DLD1 (cell line): ENCODE results near the gene GH1.
"Not testable (repeated sequence)": the region's sequence is repeated elsewhere in the genome, so short reads cannot be mapped to it uniquely, and the experiment has no call there.

Source experiments
- in situ Hi-C: cut with HindIII; loops from 2 replicates; pipeline ENCODE4 v1.10.0; 2017; ENCODE audit warnings: low sequenced_read_pairs

The GH1 gene

DNA sequence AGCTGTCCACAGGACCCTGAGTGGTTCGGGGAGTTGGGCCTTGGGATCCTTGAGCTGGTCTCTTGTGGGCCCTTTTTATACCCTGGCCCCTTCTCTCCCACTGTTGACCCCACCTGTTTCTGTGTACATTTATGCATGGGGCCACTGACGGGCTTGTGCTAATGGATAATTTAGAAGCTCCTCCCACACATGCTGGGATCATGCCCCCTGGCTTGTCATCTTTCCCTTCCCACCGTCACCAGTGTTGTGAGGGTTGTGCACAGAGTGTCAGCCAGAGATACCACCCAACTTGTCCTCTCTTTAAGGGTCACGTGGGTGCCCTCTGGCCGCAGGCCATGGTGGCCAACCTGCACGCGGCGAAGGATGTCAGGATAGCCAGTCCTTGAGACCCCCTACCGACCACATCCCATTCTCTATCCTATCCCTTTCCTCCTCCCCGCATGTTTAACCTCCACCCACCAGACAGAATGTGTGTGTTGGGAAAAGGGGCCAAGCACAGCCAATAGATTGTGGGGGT lies at the start of gene GH1:
Gene GH1 (minus strand): TSS at position 51 of the 517 bp plus-strand sequence. CDS start 63 bp downstream, outside the sequence.
- in situ Hi-C loops = not testable (repeated sequence)

DNA sequence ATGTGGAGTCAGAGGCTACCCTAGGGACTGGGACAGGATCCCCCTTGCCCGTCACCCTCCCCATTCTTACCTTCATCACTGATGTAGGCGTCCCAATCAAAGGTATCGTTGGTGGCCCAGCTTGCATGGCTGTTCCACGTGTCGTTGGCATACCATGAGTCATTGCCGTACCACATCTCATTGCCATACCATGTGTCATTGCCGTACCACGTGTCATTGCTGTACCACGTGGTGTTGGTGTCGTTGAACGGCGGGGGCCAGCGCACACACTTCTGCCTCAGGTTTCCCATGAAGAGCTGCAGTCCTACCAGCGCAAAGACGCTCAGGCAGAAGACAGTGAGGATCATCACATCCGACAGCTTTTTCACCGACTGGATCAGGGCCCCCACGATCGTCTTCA lies 49.3 kb upstream of the GH1 start:
- in situ Hi-C loops = no loop called here

DNA sequence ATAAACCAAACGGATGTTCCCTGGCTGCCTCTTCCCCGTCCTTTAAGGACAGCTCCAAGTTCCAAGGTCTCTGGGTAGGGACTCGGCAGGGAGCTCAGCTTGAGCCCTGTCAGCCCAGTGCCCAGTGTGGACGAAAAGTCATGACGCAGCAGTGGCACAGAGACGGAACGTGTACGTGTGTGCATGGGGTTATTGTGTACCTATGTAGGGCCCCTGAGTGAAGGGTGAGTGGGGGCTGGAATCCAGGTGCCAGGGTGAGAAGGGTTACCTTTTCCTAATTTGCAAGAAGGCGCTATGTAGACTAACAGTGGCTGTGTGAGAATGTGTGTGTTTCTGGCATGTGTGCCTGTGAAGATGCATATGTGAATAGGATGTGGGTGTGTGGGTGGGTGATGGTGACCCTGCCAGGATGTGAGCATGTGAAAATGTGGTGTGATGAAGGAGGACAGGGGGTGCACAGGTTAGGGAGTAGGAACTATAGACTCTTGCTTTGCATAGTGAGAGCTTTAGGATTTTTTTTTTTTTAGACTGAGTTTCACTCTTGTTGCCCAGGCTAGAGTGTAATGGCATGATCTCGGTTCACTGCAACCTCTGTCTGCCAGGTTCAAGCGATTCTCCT lies 48.1 kb upstream of the GH1 start:
- in situ Hi-C loops = no loop called here

DNA sequence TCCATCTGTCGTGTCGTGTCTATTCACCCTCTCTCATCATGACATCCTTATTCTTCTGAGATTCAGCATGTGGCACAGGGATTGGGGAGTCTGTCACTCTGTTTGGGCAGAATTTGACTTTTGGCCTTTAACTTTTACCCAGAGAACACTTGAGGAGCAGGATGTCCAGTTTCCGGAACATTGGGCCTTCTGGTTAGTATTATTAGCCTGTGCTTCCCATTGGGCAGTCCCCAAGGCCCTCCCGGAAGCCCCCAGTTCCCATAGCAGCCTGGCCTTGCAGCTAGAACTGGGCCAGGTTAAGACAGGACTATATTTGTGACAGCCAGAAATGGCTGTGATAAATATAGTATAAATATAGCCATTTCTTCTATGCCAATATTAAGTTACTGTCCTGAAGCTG lies 44.5 kb upstream of the GH1 start:
- in situ Hi-C loops = no loop called here

DNA sequence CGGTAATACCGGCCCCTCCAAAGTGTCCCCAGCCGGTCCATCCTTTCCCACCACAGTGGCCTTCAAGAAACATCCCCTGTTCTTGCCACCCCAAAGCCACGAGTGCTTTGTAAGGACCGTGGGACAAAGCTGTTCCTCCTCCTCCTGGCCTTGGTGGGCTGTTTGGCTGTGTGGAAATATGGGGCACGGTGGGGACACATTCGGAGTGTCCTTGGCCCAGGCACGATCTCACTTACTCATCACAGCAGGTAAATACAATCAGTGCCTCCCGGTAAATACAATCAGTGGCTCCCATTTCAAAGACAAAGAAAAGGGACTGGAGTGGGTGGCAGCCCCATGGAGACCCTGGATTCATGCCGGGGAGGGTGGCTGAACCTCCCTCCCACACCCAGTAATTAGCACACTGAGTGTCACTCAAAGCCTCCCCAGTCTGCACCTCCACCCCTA lies 43.7 kb upstream of the GH1 start:
- in situ Hi-C loops = no loop called here

DNA sequence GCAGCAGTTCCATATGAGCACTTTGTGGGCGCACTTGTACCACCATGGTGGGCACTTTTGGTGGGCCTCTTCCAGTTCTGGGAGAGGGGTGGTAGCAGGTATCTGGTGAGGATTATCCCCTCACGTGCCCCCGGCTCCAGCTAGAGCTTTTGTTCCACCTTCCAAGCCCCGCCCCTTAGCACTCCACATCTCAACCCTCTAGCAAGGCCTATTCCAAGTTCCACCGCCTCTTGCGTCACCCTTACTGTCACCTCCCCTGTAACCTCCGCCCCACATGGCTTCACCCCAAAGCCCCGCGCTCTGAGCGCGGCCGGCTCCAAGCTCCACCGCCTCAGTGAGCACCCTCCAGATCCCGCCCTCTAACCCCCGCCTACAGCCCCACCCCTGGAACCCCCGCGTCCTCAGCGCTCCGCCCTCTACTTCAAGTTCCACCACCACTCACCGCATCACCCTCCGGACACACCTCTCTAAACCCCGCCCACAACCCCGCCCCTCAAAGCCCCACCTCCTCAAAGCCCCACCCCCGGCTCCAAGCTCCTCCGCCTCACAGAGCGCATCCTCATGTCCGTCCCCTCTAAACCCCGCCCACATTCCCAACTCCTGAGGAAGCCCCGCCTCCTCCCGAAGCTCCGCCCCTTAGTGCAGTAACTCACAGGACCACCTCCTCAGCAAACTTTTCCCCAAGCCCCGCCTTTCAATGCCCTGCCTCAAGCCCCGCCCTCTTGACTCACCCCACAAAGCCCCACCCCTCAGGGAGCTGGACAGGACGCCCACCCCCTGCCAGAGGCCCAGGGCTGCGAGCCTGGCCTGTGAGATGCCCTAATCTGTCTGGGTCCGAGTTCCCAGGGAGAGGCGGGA lies 42.9 kb upstream of the GH1 start:
- in situ Hi-C loops = no loop called here

DNA sequence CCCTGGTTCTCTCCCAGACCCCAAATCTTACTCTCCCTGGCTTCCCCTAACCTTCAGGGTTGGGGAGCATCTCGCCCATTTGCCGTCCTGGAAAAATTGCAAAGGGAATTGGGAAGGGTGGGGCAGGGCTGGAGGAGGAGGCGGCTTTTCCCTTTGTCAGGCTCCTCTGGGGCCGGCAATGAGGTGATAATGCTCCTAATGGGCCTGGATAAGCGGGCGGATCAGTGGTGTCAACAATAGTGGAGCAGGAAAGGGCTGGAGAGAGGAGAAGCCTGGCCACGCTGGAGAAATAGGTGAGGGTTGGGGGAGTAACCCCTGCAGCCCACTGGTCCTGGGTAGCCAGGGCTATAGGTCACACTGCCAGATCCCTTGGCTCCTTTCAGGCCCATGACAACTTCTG lies 41.8 kb upstream of the GH1 start:
- in situ Hi-C loops = no loop called here

DNA sequence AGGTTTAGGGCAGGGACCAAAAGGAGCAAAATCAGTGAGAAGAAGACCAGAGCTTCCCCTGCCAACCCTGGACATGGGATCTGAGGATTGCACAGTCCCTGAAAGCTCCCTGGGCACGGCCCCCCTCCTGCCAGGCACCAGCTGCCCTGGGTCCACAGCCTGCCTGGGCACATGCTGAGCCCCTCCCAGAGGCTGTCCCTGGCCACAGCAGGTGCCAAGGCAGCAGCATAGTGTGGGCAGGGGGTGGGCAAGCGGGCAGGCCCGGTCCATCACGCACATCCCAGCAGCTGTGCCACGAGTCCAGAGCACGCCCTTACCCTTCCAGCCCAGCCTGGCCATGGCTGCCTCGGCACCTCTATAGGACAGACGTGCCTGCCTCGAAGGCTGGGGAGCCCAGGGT lies 41.4 kb upstream of the GH1 start:
- in situ Hi-C loops = no loop called here

DNA sequence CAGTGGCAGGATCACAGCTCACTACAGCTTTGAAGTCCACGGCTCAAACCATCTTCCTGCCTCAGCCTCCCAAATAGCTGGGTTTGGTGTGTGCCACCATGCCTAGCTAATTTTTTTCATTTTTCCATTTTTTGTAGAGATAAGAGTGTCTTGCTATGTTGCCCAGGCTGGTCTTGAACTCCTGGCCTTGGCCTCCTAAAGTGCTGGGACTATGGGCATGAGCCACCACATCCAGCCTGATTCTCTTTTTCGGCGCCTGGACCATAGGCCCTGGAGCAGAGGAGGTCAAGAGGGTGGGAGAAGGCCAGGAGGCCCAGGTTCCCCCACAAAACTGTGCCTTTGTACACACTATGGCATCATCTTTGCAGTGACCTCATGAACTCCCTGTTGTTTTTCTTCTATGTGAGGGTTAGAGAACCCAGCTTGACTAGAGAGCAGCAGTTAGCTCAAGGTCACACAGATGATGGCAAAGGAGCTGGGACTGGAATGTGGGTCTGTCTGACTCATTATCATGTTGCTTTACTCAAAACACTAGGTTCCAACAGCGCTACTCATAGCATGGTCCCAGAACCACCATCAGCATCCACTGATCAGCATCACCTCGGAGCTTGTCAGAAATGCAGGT lies 37.8 kb upstream of the GH1 start:
- in situ Hi-C loops = no loop called here

DNA sequence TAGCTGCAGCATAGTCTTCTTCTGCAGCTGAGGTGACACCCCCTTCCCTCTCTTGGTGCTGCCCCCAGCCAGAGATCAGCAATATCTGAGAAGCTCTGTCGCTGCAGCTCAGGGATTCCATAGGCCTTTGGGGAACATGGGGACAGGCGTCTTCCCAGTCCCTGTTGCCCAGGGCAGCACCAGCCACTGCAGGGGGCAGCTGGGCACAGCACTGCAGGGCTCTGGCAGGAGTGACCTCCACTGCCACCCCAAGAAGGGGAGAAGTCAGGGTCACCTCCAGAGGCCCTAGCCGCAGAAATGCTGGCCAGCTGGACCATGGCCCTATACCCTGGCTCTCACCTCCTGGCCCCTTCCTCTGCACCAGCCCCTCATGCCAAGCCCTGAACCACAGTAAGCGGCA lies 37.2 kb upstream of the GH1 start:
- in situ Hi-C loops = no loop called here

DNA sequence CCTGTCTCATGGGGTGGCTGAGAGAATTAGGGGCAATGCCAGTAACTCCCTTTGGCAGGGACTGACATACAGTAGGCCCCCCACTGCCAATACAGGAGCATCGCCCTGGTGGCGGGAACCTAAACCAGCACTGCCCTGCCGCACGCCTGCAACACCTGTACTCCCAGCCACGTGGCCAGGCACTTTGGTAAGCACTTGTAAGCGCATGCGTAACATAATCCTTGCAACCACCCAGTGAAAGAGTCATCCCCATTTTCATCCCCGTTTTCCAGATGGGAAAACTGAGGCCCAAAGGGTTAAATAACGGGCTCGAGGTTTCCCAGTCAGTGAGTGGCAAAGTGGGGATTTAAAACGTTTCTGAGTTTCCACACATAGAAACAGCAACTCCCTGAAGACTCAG lies 36.6 kb upstream of the GH1 start:
- in situ Hi-C loops = no loop called here

DNA sequence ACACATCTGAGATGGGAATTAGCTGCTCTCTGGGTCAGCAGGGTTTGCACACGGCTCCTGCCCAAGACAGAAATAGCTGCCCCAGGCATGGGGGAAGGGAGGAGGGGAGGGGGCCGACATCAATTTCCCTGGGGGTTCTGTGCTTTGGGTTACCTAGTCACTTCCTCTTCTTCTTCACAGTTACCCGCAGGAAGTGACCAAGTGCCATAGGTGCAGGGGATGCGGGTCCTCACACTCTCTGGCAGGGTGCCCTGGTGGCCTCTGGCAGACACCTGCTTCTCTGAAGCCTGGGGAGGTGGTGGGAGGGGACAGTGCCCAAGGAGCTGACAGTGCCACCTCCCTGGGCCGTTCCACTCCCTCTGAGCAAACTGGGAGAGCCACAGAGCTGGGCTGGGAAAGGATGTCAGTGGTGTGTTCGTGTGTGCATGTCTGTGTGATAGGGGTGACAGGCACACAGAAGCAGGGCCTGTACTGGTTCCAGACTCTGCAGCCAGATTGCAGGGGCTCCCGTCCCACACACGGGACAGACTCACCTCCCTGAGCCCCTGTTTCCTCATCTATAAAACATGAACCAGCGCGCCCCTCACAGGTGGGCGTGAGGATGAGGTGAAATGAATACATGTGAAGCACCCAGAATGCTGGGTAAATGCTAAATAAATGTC lies 35.9 kb upstream of the GH1 start:
- in situ Hi-C loops = no loop called here

DNA sequence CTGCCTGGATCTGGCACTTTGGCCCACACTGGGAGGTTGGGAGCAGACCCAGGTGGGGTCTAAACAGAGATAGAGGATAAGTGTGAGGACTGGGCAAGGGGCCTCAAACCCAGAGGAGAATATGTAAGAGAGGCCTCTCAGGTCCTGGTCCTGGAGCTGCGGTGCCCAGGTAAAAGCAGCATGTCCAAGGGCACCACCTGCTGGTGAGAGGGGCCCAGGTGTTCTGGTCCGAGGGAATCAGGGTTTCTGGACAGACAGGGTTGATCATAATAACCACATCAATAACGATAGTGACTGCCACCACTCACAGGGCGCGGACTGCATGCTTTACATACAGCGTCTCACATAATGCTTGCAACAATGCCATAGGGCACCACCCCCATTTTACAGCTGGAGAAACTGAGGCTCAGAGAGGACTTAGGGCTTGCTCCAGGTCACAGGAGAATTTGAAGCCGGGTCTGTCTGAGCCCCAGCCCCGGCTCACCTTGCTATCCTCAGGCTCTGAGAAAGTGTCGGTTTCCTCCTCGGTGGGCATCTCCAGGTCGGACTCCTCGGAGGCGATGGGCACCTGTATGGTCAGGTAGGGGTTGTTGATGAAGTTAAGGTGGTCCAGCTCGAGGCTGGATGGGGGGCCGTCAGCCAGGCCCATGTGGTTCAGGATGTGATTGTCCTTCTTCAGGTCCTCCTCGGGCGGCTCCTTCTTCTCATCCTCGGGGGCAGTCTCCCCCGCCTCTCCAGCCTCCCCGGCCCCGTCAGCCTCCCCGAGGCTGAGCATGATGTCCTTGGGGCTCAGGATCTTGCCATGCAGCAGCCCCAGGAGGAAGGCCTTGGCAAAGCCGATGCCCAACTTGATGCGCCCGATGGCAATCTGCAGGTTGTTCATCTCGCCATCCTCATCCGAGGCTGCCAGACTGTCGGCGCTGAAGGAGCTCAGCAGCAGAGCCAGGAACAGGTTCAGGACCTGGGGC lies 32.6 kb upstream of the GH1 start:
- in situ Hi-C loops = no loop called here

DNA sequence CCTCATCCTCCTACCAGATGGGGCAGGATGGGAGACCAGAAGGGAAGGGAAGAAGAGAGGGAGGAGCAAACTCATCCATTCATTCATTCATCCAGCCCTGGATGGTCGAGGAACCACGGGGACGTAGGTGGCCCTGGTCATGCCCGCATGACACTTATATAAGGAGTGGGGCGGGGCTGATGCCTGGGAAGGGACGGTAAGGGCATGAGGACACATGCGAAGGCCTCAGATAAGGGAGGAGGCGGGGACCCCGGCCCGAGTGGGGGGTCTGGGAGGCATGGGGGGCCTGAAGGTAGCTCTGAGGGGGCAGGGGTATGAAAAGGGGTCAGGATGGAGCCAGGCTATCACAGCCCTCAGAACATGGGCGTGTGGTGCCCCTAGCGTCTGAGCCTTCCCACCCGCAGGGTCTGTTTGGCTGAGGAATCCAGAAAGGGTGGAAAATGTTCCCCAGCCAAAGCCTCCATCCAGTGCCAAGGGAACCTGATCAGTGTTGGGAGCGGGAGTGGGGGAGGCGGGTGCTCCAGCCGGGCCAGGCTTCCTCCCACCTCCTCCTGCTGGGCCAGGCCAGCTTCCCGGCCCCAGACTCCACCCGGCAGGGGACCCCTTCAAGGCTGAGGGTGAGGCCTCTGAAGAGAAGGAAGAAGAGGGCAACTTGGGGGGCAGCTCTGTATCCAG lies 31.1 kb upstream of the GH1 start:
- in situ Hi-C loops = no loop called here

DNA sequence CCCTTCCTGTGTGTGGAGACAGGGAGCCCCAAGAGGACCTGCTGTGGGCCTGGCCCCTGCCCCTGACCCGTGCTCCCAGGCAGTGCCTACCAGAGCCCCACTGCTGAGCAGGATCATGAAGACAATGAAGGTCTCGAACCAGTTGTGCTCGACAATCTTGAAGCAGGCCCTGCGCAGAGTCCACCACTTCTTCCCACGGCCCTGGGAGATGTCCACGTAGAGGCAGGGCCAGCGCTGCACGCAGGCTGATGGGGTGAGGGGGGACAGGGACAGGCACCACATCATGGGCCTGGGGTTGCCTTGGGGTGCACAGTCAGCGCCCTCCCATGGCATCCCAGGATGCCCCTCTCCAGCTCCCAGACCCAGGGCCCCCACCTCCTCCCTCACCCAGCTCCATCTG lies 29.9 kb upstream of the GH1 start:
- in situ Hi-C loops = no loop called here

DNA sequence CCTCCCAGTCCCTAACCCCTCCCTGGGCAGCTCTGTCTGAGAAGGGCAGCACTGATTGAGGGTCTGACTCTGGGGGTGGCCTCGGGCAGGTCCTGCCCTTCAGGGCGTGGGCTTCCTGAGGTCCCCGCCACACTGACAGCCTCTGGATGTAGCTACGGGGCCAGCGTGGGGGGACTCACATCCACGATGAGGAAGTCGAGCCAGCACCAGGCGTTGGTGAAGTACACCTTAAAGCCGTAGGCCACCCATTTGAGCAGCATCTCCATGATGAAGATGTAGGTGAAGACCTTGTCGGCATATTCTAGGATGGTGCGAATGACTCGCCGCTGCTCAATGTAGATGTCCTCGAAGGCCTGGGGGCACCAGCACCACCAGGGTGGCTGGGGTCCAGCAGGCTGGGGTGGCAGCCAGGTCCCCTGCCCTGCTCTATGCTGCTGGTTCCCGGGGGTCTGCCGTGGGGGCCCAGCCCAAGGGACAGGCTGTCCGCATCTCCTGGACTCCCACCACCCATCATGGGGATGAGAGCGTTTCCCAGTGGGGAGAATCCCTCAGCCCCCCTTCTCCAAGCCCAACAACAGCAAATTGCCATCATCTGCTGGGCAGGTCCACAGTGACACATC lies 29.2 kb upstream of the GH1 start:
- in situ Hi-C loops = no loop called here

DNA sequence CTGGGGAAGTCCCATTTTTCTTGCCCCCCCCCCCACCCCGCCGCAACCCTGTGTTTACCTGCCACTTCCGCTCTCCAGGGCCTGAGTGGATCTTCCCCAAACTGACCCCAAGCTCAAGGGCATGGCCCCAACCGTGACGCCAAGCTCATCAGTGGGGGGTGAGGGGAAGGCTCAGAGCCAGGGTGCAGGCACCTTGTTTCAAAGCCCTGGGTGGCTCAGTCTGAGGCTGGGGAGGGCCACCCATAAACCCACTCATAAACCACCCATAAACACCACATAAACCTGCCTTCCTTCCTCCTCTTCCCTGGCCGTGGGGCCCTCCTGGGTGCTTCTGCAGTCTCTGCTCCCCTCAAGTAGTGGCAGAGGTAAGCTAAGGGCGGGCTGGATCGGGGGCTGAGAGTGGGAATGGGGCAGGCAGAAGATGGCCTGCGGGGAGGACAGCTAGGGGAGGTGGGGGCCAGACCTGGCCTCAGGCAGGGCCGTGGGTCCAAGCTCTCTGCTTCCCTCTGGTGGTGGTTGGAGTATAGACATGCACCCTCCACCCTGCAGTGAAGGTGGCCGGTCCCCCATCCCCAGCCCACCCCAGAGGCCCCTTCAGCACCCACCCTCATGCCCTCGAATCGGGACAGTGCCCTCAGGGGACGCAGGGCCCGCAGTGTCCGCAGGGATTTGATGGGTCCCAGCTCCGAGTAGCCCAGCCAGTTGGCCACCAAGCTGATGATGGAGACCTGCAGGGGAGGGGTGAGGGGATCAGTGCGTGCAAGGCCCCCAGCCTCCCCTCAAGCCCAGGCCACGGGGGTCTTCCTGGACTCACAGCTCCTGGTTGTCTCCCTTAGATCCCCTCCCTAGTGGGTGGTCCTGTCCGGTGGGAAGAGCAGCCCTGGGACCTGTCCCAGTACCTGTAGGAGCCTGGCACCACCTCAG lies 28.1 kb upstream of the GH1 start:
- in situ Hi-C loops = no loop called here

DNA sequence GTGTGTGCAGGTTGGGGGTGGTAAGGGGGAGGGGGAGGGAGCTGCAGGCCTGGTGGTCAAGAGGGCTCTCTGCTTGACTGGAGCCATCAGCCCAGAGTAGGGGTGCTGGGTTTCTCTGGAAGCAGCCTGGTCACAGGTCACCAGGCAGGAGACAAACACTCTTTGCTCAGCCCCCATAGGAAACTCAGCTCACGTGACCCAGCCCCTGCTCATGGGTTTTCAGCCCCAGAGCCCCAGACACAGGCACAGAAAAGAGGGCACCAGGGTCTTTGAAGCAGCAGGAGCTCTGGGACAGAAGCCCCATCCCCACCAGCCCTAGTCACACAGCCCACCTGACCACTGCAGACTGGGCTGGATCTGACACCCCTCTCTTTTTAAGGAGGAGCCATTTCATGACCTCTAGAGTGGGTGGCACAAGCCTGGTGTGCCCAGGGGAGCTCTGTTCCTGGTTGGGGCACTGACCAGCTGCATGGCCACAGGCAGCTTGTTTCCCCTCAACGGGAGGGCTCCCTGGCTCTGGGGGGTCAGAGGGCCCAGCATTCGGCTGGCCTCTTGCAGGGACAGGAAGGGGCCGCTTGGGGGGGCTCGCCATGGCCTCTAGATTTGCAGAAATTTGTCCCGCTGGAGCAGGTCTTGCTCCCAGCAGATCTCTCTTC lies 27.3 kb upstream of the GH1 start:
- in situ Hi-C loops = no loop called here
